Measurements from ENCODE around the gene CASP6. TPM values are rescaled to one million over a fixed set of nuclear protein-coding genes. Genes with fewer than 3 reads are reported as not detected.

Gene CASP6
- 22.2 and 28.3 TPM in 2 replicates for total RNA-seq

GRCh38 chr4:109702950-109703663, at the start of gene CASP6:
Gene CASP6 (minus strand): TSS chr4:109703445. CDS start chr4:109703395, 50 bp downstream.

DNA sequence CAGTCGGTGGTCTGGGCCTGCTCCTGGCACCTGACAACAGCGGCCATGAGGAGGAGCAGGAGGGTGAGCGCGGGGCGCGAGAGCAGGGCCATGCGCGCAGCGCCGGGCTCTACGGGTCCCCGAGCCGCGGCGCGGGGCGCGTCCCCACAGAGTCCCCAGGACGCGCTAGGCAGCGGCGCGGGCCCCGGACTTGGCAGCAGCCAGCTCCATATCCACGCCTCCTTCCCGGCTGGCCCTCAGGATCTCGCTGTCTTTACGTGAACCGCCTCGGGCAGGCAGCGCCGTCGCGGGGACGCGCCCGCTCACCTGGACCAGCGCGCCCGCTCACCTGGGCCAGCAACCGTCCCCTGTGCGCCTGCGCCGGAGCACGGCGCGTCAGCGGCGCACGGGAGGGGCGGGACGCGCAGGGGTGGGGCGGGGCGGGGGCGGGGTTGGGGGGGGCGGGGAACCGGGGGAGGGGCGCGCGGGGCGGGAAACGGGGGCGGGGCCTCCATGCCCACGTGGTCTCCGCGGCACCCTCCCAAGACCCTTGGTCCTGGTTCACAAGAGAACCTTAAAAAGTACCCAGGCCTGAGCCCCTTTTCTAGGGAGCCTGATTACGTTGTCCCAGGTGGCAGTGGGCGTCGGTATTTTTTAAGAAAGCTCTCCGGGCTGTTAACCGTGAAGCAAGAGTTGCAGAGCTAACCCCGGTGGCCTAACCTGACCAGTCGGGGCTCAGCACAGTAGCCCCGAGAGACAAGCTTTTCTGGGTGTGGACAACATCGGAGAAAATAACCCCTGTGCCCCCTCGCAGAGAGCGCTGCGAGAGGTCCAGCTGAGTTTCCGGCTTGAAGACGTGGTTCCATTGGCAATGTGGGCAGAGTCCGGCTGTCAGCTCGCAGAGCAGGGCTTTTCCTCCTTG, 26.7 kb upstream of the CASP6 start, which contains the start of gene PLA2G12A:
TSS of gene PLA2G12A (minus strand) at position 353 of the 901 bp plus-strand sequence. CDS start at position 92, 261 bp downstream.

Small RNA genes within 50 kb of the gene (small RNA-seq; reads per million reads assigned to genes)
- not detected for gene HIGD1AP14

Other genes starting within 250 kb of the CASP6 start
- 4.7 and 12.6 TPM in 2 replicates for gene MCUB, start 143.2 kb downstream of the CASP6 start, total RNA-seq
- gene PLA2G12A, start 26.6 kb upstream of the CASP6 start, total RNA-seq, result 12.6 and 21.3 TPM in 2 replicates
- not detected in 2 replicates for gene CFI, start 98.6 kb upstream of the CASP6 start, total RNA-seq
- gene GAR1, start 112.3 kb upstream of the CASP6 start, total RNA-seq, result 3.5 and 4.2 TPM in 2 replicates
- not detected in 2 replicates for gene RRH, start 124.5 kb upstream of the CASP6 start, total RNA-seq
- not detected in 2 replicates for gene LRIT3, start 144.7 kb upstream of the CASP6 start, total RNA-seq
- 2.0 and 2.1 TPM in 2 replicates for gene EGF, start 209.4 kb upstream of the CASP6 start, total RNA-seq

All from placental epithelial cell (primary cell).